SJSA1 (cell line): ENCODE measurements around the gene SGMS1. TPM values are rescaled to one million over a fixed set of nuclear protein-coding genes. Genes with fewer than 3 reads are reported as not detected.
A peak's percentile ranks its signal among the peaks of the same experiment; 100 is the strongest.

Experiments
- DNase-seq, 2 experiments: peaks; one replicate each; pipeline ENCODE4 v3.0.0-alpha.2; 2015 to 2020; ENCODE audit warnings: low spot score in 2 of 2, low read depth in 1 of 2
- H3K27ac ChIP-seq: fragments of 250-450 bp; sonication (Bioruptor Pico); 2 replicates; pipeline ENCODE4 v1.5.1; 2020; ENCODE audit warnings: mild to moderate bottlenecking, moderate library complexity
- H3K27me3 ChIP-seq: fragments of 250-450 bp; sonication (Bioruptor Pico); replicated peaks from 2 replicates; pipeline ENCODE4 v1.5.1; 2020; ENCODE audit warnings: mild to moderate bottlenecking, moderate library complexity
- H3K36me3 ChIP-seq: fragments of 250-450 bp; sonication (Bioruptor Pico); 2 replicates; pipeline ENCODE4 v1.5.1; 2020; ENCODE audit warnings: mild to moderate bottlenecking
- H3K4me1 ChIP-seq: fragments of 250-450 bp; sonication (Bioruptor Pico); replicated peaks from 2 replicates; pipeline ENCODE4 v1.6.1; 2021; ENCODE audit warnings: mild to moderate bottlenecking
- H3K4me3 ChIP-seq: fragments of 250-450 bp; sonication (Bioruptor Pico); 2 replicates; pipeline ENCODE4 v1.5.1; 2020; ENCODE audit warnings: mild to moderate bottlenecking
- H3K9me3 ChIP-seq: fragments of 250-450 bp; sonication (Bioruptor Pico); replicated peaks from 2 replicates; pipeline ENCODE4 v1.5.1; 2020; ENCODE audit warnings: mild to moderate bottlenecking
- total RNA-seq: library from RNA; depleted of rRNA; stranded (reverse); fragments of >200 nt; shearing (Covaris generic); gene quantifications from 2 replicates; pipeline ENCODE4 v1.2.3, GENCODE V29; 2014

SGMS1 gene
- total RNA-seq, 1 experiment from 2014 or later: 109 TPM

- Histone ChIP-seq H3K36me3 (no peaks in the 10 kb centered on the region), H3K4me3 (no peak overlapping the region), H3K9me3 (no peaks in the 10 kb centered on the region; the same call in 1 of the 2 replicates), H3K27ac (no peak overlapping the region), H3K27me3 (no peaks in the 10 kb centered on the region), H3K4me1 (no peaks in the 10 kb centered on the region)
- DNase-seq: no peak
Observed at GRCh38 chr10:50480054-50481007, 143.4 kb downstream of the SGMS1 start.

GRCh38 chr10:50477287-50478203 lies 146.2 kb downstream of the SGMS1 start:
- Histone ChIP-seq H3K27me3 (no peaks in the 10 kb centered on the region), H3K4me3 (no peak overlapping the region), H3K9me3 (no peaks in the 10 kb centered on the region), H3K36me3 (no peaks in the 10 kb centered on the region), H3K4me1 (no peaks in the 10 kb centered on the region), H3K27ac (no peak overlapping the region)
- DNase-seq: no peak

- no peaks in the 10 kb centered on the region for H3K9me3 ChIP-seq
- no peak overlapping the region for H3K4me3 ChIP-seq
- peaks cover 25% of the 10 kb centered on the region for H3K4me1 ChIP-seq
- no peaks in the 10 kb centered on the region for H3K27me3 ChIP-seq
- DNase-seq: no peak
- no peaks in the 10 kb centered on the region for H3K36me3 ChIP-seq
- H3K27ac ChIP-seq: no peak overlapping the region
Observed at GRCh38 chr10:50473756-50474155, 150.0 kb downstream of the SGMS1 start.

GRCh38 chr10:50472914-50473313 lies 150.8 kb downstream of the SGMS1 start:
- H3K9me3 ChIP-seq: no peaks in the 10 kb centered on the region
- H3K27me3 ChIP-seq: no peaks in the 10 kb centered on the region
- DNase-seq: no peak
- H3K4me1 ChIP-seq: peaks cover 25% of the 10 kb centered on the region
- no peak overlapping the region for H3K27ac ChIP-seq
- H3K4me3 ChIP-seq: no peak overlapping the region
- H3K36me3 ChIP-seq: no peaks in the 10 kb centered on the region

GRCh38 chr10:50471583-50471975 lies 152.2 kb downstream of the SGMS1 start:
- H3K4me1 ChIP-seq: peaks cover 25% of the 10 kb centered on the region
- DNase-seq: no peak
- H3K36me3 ChIP-seq: no peaks in the 10 kb centered on the region

GRCh38 chr10:50470798-50471582 lies 152.8 kb downstream of the SGMS1 start:
- Histone ChIP-seq H3K4me3 (no peak overlapping the region), H3K27me3 (no peaks in the 10 kb centered on the region), H3K36me3 (no peaks in the 10 kb centered on the region), H3K4me1 (peaks cover 25% of the 10 kb centered on the region), H3K9me3 (no peaks in the 10 kb centered on the region), H3K27ac (no peak overlapping the region)
- no peak for DNase-seq

More at GRCh38 chr10:50471583-50471975, 152.2 kb downstream of the SGMS1 start:
- Histone ChIP-seq H3K4me3 (no peak overlapping the region), H3K27ac (no peak overlapping the region), H3K27me3 (no peaks in the 10 kb centered on the region), H3K9me3 (no peaks in the 10 kb centered on the region)

- H3K36me3 ChIP-seq: no peaks in the 10 kb centered on the region
- no peak overlapping the region for H3K27ac ChIP-seq
- no peak overlapping the region for H3K4me3 ChIP-seq
- peaks cover 25% of the 10 kb centered on the region for H3K4me1 ChIP-seq
- no peaks in the 10 kb centered on the region for H3K9me3 ChIP-seq
- H3K27me3 ChIP-seq: no peaks in the 10 kb centered on the region
- no peak for DNase-seq
Observed at GRCh38 chr10:50470345-50470744, 153.4 kb downstream of the SGMS1 start.

- DNase-seq: no peak
- H3K4me1 ChIP-seq: peaks cover 25% of the 10 kb centered on the region
- H3K27me3 ChIP-seq: no peaks in the 10 kb centered on the region
- no peaks in the 10 kb centered on the region for H3K9me3 ChIP-seq
- no peak overlapping the region for H3K4me3 ChIP-seq
- no peak overlapping the region for H3K27ac ChIP-seq
- H3K36me3 ChIP-seq: no peaks in the 10 kb centered on the region
Observed at GRCh38 chr10:50469778-50470193, 154.0 kb downstream of the SGMS1 start.

- Histone ChIP-seq H3K27me3 (no peaks in the 10 kb centered on the region), H3K9me3 (no peaks in the 10 kb centered on the region), H3K36me3 (no peaks in the 10 kb centered on the region), H3K27ac (no peak overlapping the region), H3K4me1 (peaks cover 25% of the 10 kb centered on the region), H3K4me3 (no peak overlapping the region)
- peak in 1 of 2 experiments; percentile 16 for DNase-seq
Observed at GRCh38 chr10:50469288-50469687, 154.5 kb downstream of the SGMS1 start.

- H3K27ac ChIP-seq: no peak overlapping the region
- DNase-seq: no peak
- H3K36me3 ChIP-seq: no peaks in the 10 kb centered on the region
- no peaks in the 10 kb centered on the region for H3K9me3 ChIP-seq
- H3K4me3 ChIP-seq: no peak overlapping the region
- H3K27me3 ChIP-seq: no peaks in the 10 kb centered on the region
- H3K4me1 ChIP-seq: peaks cover 25% of the 10 kb centered on the region
Observed at GRCh38 chr10:50467209-50467608, 156.5 kb downstream of the SGMS1 start.

- H3K9me3 ChIP-seq: no peaks in the 10 kb centered on the region
- no peak for DNase-seq
- no peaks in the 10 kb centered on the region for H3K36me3 ChIP-seq
- no peak overlapping the region for H3K27ac ChIP-seq
- no peaks in the 10 kb centered on the region for H3K27me3 ChIP-seq
- H3K4me1 ChIP-seq: peaks cover 1% of the 10 kb centered on the region
- H3K4me3 ChIP-seq: no peak overlapping the region
Observed at GRCh38 chr10:50464004-50464409, 159.7 kb downstream of the SGMS1 start.

- H3K27ac ChIP-seq: no peak overlapping the region
- H3K27me3 ChIP-seq: no peaks in the 10 kb centered on the region
- no peaks in the 10 kb centered on the region for H3K36me3 ChIP-seq
- H3K9me3 ChIP-seq: no peaks in the 10 kb centered on the region
- H3K4me1 ChIP-seq: no peaks in the 10 kb centered on the region
- DNase-seq: no peak
- no peak overlapping the region for H3K4me3 ChIP-seq
Observed at GRCh38 chr10:50461834-50462233, 161.9 kb downstream of the SGMS1 start.

- Histone ChIP-seq H3K9me3 (no peaks in the 10 kb centered on the region), H3K36me3 (no peaks in the 10 kb centered on the region), H3K27me3 (no peaks in the 10 kb centered on the region), H3K27ac (no peak overlapping the region), H3K4me3 (no peak overlapping the region), H3K4me1 (no peaks in the 10 kb centered on the region)
- no peak for DNase-seq
Observed at GRCh38 chr10:50461123-50461522, 162.6 kb downstream of the SGMS1 start.
